Neural cell (in vitro differentiated cells): ENCODE results near the gene FUT8.

Experiments
- POLR2AphosphoS5 ChIP-seq: IDR thresholded peaks from 2 replicates; pipeline ENCODE4 v1.6.1; 2012
- TF ChIP-seq, protein P1 (sequence below): fragments of 450-650 bp; IDR thresholded peaks from 2 replicates; pipeline ENCODE4 v1.5.1; 2014; ENCODE audit warnings: antibody characterized with exemption, mild to moderate bottlenecking, moderate library complexity; ENCODE audit not compliant: poor library complexity, severe bottlenecking

- TF ChIP-seq, protein P1, sequence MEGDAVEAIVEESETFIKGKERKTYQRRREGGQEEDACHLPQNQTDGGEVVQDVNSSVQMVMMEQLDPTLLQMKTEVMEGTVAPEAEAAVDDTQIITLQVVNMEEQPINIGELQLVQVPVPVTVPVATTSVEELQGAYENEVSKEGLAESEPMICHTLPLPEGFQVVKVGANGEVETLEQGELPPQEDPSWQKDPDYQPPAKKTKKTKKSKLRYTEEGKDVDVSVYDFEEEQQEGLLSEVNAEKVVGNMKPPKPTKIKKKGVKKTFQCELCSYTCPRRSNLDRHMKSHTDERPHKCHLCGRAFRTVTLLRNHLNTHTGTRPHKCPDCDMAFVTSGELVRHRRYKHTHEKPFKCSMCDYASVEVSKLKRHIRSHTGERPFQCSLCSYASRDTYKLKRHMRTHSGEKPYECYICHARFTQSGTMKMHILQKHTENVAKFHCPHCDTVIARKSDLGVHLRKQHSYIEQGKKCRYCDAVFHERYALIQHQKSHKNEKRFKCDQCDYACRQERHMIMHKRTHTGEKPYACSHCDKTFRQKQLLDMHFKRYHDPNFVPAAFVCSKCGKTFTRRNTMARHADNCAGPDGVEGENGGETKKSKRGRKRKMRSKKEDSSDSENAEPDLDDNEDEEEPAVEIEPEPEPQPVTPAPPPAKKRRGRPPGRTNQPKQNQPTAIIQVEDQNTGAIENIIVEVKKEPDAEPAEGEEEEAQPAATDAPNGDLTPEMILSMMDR: no peak
- no peak for TF ChIP-seq POLR2AphosphoS5
Observed at GRCh38 chr14:65664436-65664835, 251.9 kb downstream of the FUT8 start.
